ENCODE measurements around the gene CDC42BPA. TPM values are rescaled to one million over a fixed set of nuclear protein-coding genes. Genes with fewer than 3 reads are reported as not detected.

Gene CDC42BPA
- total and polyA plus RNA-seq, 2 experiments from 2014 or later: 28.6 to 39.1 TPM

GRCh38 chr1:226985839-226986463, 332.3 kb downstream of the CDC42BPA start:
- H3K4me2 ChIP-seq (ENCODE audit: unreplicated experiment): no peak overlapping the region
- no peaks in the 10 kb centered on the region for H3K27me3 ChIP-seq (replicated peaks; ENCODE audit: insufficient read depth)
- no peak overlapping the region for H2AFZ ChIP-seq
- 79 to 81% methylated on average over 21 to 25 of the region's 25 CpGs for WGBS, 2 experiments (ENCODE audit: low coverage in 1 of 2, low lambda C conversion rate in 2 of 2, missing lambda C conversion rate in 2 of 2)
- H3K4me1 ChIP-seq (ENCODE audit: insufficient read depth): no peaks in the 10 kb centered on the region
- no peak overlapping the region for H3K27ac ChIP-seq
- DNase-seq: no peak
- H3K4me3 ChIP-seq: no peak overlapping the region
- no peaks in the 10 kb centered on the region for H3K9me3 ChIP-seq (ENCODE audit: low read depth)
- TF ChIP-seq EZH2 (IDR thresholded peaks at IDR 0.05; ENCODE audit: insufficient read depth, poor library complexity, severe bottlenecking) (no peak), EZH2phosphoT487 (IDR thresholded peaks at IDR 0.05; ENCODE audit: insufficient read depth, low read depth) (no peak)
- no peaks in the 10 kb centered on the region for H3K36me3 ChIP-seq (ENCODE audit: low read depth)
- H3K79me2 ChIP-seq (ENCODE audit: insufficient read depth): no peaks in the 10 kb centered on the region
- in situ Hi-C loops (cut with MboI): no loop called here
- H3K9me2 ChIP-seq (ENCODE audit: insufficient read depth): no peaks in the 10 kb centered on the region
- H4K20me1 ChIP-seq (ENCODE audit: insufficient read depth): no peaks in the 10 kb centered on the region
- no peak overlapping the region for H3K9ac ChIP-seq
- no peaks in the 10 kb centered on the region for H3F3A ChIP-seq (ENCODE audit: insufficient read depth)

DNA sequence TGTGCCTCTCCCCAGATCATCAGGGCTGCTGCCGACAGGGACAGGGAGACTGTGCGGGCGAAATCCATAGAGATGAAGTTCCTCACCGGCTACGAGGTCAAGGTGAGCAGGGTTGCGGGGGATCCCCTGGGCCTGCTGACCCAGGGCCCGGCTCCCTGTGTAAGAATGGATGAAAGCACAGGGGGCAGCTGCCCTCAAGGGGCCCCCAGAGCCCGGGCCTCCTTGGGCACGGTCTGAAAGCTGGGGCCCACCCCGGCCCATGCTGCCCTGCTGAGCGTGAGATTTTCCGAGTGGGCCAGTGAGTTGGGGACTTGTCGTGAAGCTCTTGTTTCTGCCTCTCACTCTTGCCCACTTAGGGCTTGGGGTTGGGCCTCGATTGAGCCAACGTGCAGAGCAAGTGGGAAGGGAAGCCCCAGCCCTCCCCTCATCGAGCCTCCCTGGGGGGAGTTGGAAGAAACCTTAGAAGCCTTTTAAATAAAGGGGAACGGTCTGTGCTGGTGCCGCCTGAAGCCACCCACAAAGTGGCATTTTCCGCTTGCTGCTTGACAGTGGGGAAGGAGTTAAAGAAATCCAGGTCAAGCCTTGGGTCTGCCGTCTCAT, 333.0 kb downstream of the CDC42BPA start:
- no peak for DNase-seq
- no peak overlapping the region for H3K4me3 ChIP-seq
- H3K27me3 ChIP-seq (replicated peaks; ENCODE audit: insufficient read depth): no peaks in the 10 kb centered on the region

GRCh38 chr1:226984521-226985238, 333.6 kb downstream of the CDC42BPA start:
- Histone ChIP-seq H3K9ac (no peak overlapping the region), H3K4me2 (ENCODE audit: unreplicated experiment) (no peak overlapping the region), H4K20me1 (ENCODE audit: insufficient read depth) (no peaks in the 10 kb centered on the region), H3K27me3 (replicated peaks; ENCODE audit: insufficient read depth) (no peaks in the 10 kb centered on the region), H3K79me2 (ENCODE audit: insufficient read depth) (no peaks in the 10 kb centered on the region), H2AFZ (no peak overlapping the region), H3K36me3 (ENCODE audit: low read depth) (no peaks in the 10 kb centered on the region), H3K27ac (no peak overlapping the region), H3K4me3 (no peak overlapping the region), H3K9me3 (ENCODE audit: low read depth) (no peaks in the 10 kb centered on the region), H3K4me1 (ENCODE audit: insufficient read depth) (no peaks in the 10 kb centered on the region), H3K9me2 (ENCODE audit: insufficient read depth) (no peaks in the 10 kb centered on the region), H3F3A (ENCODE audit: insufficient read depth) (no peaks in the 10 kb centered on the region)
- WGBS, 2 experiments (ENCODE audit: low coverage in 1 of 2, low lambda C conversion rate in 2 of 2, missing lambda C conversion rate in 2 of 2): 62 to 69% methylated on average over 18 of the region's 18 CpGs
- DNase-seq: no peak
- in situ Hi-C loops (cut with MboI): no loop called here
- TF ChIP-seq EZH2 (IDR thresholded peaks at IDR 0.05; ENCODE audit: insufficient read depth, poor library complexity, severe bottlenecking) (no peak), EZH2phosphoT487 (IDR thresholded peaks at IDR 0.05; ENCODE audit: insufficient read depth, low read depth) (no peak)

More for the DNA sequence above, 333.0 kb downstream of the CDC42BPA start:
- TF ChIP-seq EZH2 (IDR thresholded peaks at IDR 0.05; ENCODE audit: insufficient read depth, poor library complexity, severe bottlenecking) (no peak), EZH2phosphoT487 (IDR thresholded peaks at IDR 0.05; ENCODE audit: insufficient read depth, low read depth) (no peak)
- Histone ChIP-seq H3F3A (ENCODE audit: insufficient read depth) (no peaks in the 10 kb centered on the region), H3K27ac (no peak overlapping the region), H3K9ac (no peak overlapping the region), H3K9me3 (ENCODE audit: low read depth) (no peaks in the 10 kb centered on the region), H3K4me1 (ENCODE audit: insufficient read depth) (no peaks in the 10 kb centered on the region), H3K9me2 (ENCODE audit: insufficient read depth) (no peaks in the 10 kb centered on the region), H4K20me1 (ENCODE audit: insufficient read depth) (no peaks in the 10 kb centered on the region), H3K4me2 (ENCODE audit: unreplicated experiment) (no peak overlapping the region), H2AFZ (no peak overlapping the region), H3K79me2 (ENCODE audit: insufficient read depth) (no peaks in the 10 kb centered on the region), H3K36me3 (ENCODE audit: low read depth) (no peaks in the 10 kb centered on the region)
- 86 to 88% methylated on average over 15 to 20 of the region's 20 CpGs for WGBS, 2 experiments (ENCODE audit: low coverage in 1 of 2, low lambda C conversion rate in 2 of 2, missing lambda C conversion rate in 2 of 2)
- in situ Hi-C loops (cut with MboI): no loop called here

DNA sequence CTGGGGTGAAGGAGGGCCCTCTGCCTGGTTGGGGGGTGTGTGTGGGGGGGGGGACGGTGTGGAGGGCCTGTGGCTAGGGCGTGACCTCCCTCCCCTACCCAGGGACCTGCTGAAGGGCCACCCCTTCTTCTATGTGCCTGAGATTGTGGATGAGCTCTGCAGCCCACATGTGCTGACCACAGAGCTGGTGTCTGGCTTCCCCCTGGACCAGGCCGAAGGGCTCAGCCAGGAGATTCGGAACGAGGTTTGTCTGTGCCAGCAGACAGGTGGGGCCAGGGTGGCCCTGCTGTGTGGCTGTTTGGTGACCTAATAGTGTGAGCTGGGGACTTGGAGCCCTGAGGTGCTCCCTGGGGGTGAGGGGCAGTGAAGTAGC, 334.3 kb downstream of the CDC42BPA start:
- no peaks in the 10 kb centered on the region for H3K79me2 ChIP-seq (ENCODE audit: insufficient read depth)
- TF ChIP-seq EZH2 (IDR thresholded peaks at IDR 0.05; ENCODE audit: insufficient read depth, poor library complexity, severe bottlenecking): no peak
- no peak for TF ChIP-seq EZH2phosphoT487 (IDR thresholded peaks at IDR 0.05; ENCODE audit: insufficient read depth, low read depth)

More for the DNA sequence above, 334.3 kb downstream of the CDC42BPA start:
- no peak overlapping the region for H3K4me3 ChIP-seq
- in situ Hi-C loops (cut with MboI): no loop called here
- no peaks in the 10 kb centered on the region for H3K9me3 ChIP-seq (ENCODE audit: low read depth)
- no peaks in the 10 kb centered on the region for H4K20me1 ChIP-seq (ENCODE audit: insufficient read depth)
- WGBS, 2 experiments (ENCODE audit: low coverage in 1 of 2, low lambda C conversion rate in 2 of 2, missing lambda C conversion rate in 2 of 2): 71 to 74% methylated on average over 5 of the region's 5 CpGs
- no peaks in the 10 kb centered on the region for H3K9me2 ChIP-seq (ENCODE audit: insufficient read depth)
- H3K4me2 ChIP-seq (ENCODE audit: unreplicated experiment): no peak overlapping the region
- no peaks in the 10 kb centered on the region for H3K36me3 ChIP-seq (ENCODE audit: low read depth)
- no peaks in the 10 kb centered on the region for H3K27me3 ChIP-seq (replicated peaks; ENCODE audit: insufficient read depth)
- H3K9ac ChIP-seq: no peak overlapping the region
- DNase-seq: no peak
- H3K4me1 ChIP-seq (ENCODE audit: insufficient read depth): no peaks in the 10 kb centered on the region
- H3K27ac ChIP-seq: no peak overlapping the region
- no peak overlapping the region for H2AFZ ChIP-seq
- H3F3A ChIP-seq (ENCODE audit: insufficient read depth): no peaks in the 10 kb centered on the region

Data from GM23248 (cell line).